GM23338 (cell line): ENCODE measurements around the gene GRIK1. TPM values are rescaled to one million over a fixed set of nuclear protein-coding genes. Genes with fewer than 3 reads are reported as not detected.

Experiments
- ATAC-seq: fragments of 200-7000 bp; cut with Tn5 transposase; 3 replicates; pipeline ENCODE4 v1.9.1; 2020
- DNase-seq: peaks from one replicate; pipeline ENCODE4 v3.0.0-alpha.2; 2015; ENCODE audit warnings: low spot score
- H2AFZ ChIP-seq: fragments of 200-600 bp; sonication (generic); 2 replicates; pipeline ENCODE4 v1.8.0; 2016; ENCODE audit warnings: antibody characterized with exemption, mild to moderate bottlenecking, moderate library complexity
- H3F3A ChIP-seq: fragments of 200-600 bp; sonication (generic); replicated peaks from 2 replicates; pipeline ENCODE4 v1.8.0; 2017; ENCODE audit warnings: antibody characterized with exemption, mixed run types, low read depth
- H3K27ac ChIP-seq: fragments of 200-600 bp; sonication (generic); 2 replicates; pipeline ENCODE4 v1.6.1; 2016; ENCODE audit warnings: low read depth
- H3K27me3 ChIP-seq: fragments of 200-600 bp; sonication (generic); 2 replicates; pipeline ENCODE4 v1.8.0; 2016; ENCODE audit warnings: mild to moderate bottlenecking, mixed run types, moderate library complexity; ENCODE audit not compliant: insufficient read depth
- H3K36me3 ChIP-seq: fragments of 200-600 bp; sonication (generic); 2 replicates; pipeline ENCODE4 v1.8.0; 2016; ENCODE audit warnings: mild to moderate bottlenecking; ENCODE audit not compliant: insufficient read depth
- H3K4me1 ChIP-seq: fragments of 200-600 bp; sonication (generic); 2 replicates; pipeline ENCODE4 v1.8.0; 2016; ENCODE audit warnings: mild to moderate bottlenecking, moderate library complexity; ENCODE audit not compliant: insufficient read depth
- H3K4me2 ChIP-seq: fragments of 200-600 bp; sonication (generic); 2 replicates; pipeline ENCODE4 v1.7.1; 2017; ENCODE audit warnings: mixed run types
- H3K4me3 ChIP-seq: fragments of 200-600 bp; sonication (generic); 2 replicates; pipeline ENCODE4 v1.6.1; 2016; ENCODE audit warnings: mixed run types
- H3K79me2 ChIP-seq: fragments of 200-600 bp; sonication (generic); replicated peaks from 2 replicates; pipeline ENCODE4 v1.8.0; 2017; ENCODE audit warnings: mild to moderate bottlenecking; ENCODE audit not compliant: insufficient read depth
- H3K9me2 ChIP-seq: fragments of 200-600 bp; sonication (generic); 2 replicates; pipeline ENCODE4 v1.8.0; 2017; ENCODE audit not compliant: insufficient read depth
- H4K20me1 ChIP-seq: fragments of 200-600 bp; sonication (generic); replicated peaks from 2 replicates; pipeline ENCODE4 v1.8.0; 2017; ENCODE audit warnings: mild to moderate bottlenecking; ENCODE audit not compliant: insufficient read depth
- H3K27ac Mint-ChIP-seq: 2 replicates; pipeline ENCODE4 v1.8.0; 2020; ENCODE audit warnings: inconsistent platforms, mild to moderate bottlenecking, moderate library complexity, mixed read lengths
- H3K27me3 Mint-ChIP-seq: 3 replicates; pipeline ENCODE4 v1.8.0; 2022; ENCODE audit warnings: low read depth, mild to moderate bottlenecking, moderate library complexity, mixed read lengths, inconsistent platforms; ENCODE audit not compliant: insufficient read depth, poor library complexity
- H3K36me3 Mint-ChIP-seq: 3 replicates; pipeline ENCODE4 v1.8.0; 2021; ENCODE audit warnings: low read depth, mild to moderate bottlenecking, inconsistent platforms, moderate library complexity, mixed read lengths
- H3K4me1 Mint-ChIP-seq: 3 replicates; pipeline ENCODE4 v1.8.0; 2020; ENCODE audit warnings: mild to moderate bottlenecking, inconsistent platforms, mixed read lengths
- H3K4me3 Mint-ChIP-seq: 3 replicates; pipeline ENCODE4 v1.8.0; 2021; ENCODE audit warnings: moderate library complexity, mild to moderate bottlenecking, inconsistent platforms, mixed read lengths
- H3K9me3 Mint-ChIP-seq: 3 replicates; pipeline ENCODE4 v1.8.0; 2020; ENCODE audit warnings: moderate library complexity, mild to moderate bottlenecking, inconsistent platforms, mixed read lengths
- CREB1 ChIP-seq: fragments of 250-450 bp; sonication (Bioruptor Pico); IDR thresholded peaks from 2 replicates; pipeline ENCODE4 v1.5.0; 2020; ENCODE audit warnings: low read depth, mild to moderate bottlenecking, moderate library complexity
- EZH2 ChIP-seq: fragments of 200-600 bp; sonication (generic); IDR thresholded peaks from one replicate; pipeline ENCODE4 v1.8.0; 2017; ENCODE audit warnings: antibody characterized with exemption, mild to moderate bottlenecking, low read depth; ENCODE audit not compliant: unreplicated experiment
- EZH2phosphoT487 ChIP-seq: fragments of 200-600 bp; sonication (generic); IDR thresholded peaks from one replicate; pipeline ENCODE4 v1.8.1; 2018; ENCODE audit warnings: antibody characterized with exemption; ENCODE audit not compliant: unreplicated experiment
- JUNB ChIP-seq: IDR thresholded peaks from one replicate; pipeline ENCODE4 v1.6.1; 2016; ENCODE audit warnings: antibody characterized with exemption; ENCODE audit not compliant: unreplicated experiment
- NANOG ChIP-seq: IDR thresholded peaks from 2 replicates; pipeline ENCODE4 v1.6.1; 2016; ENCODE audit warnings: antibody characterized with exemption, borderline replicate concordance
- POLR2AphosphoS5 ChIP-seq: IDR thresholded peaks from 2 replicates; pipeline ENCODE4 v1.6.1; 2016; ENCODE audit warnings: antibody characterized with exemption, low read depth
- STAT1 ChIP-seq: IDR thresholded peaks from one replicate; pipeline ENCODE4 v1.6.1; 2016; ENCODE audit warnings: antibody characterized with exemption; ENCODE audit not compliant: unreplicated experiment
- ZNF114 ChIP-seq: fragments of 250-450 bp; sonication (Bioruptor Pico); IDR thresholded peaks from 2 replicates; pipeline ENCODE4 v1.5.0; 2020; ENCODE audit warnings: mild to moderate bottlenecking, moderate library complexity
- ZNF331 ChIP-seq: fragments of 250-450 bp; sonication (Bioruptor Pico); IDR thresholded peaks from 2 replicates; pipeline ENCODE4 v1.5.0; 2020; ENCODE audit warnings: low read depth, mild to moderate bottlenecking, moderate library complexity
- polyA plus RNA-seq: library from polyadenylated mRNA; unstranded; fragments of >200 nt; fragmentation: Nextera tagmentation; extraction: Ambion mirVana; gene quantifications from 2 replicates; pipeline ENCODE4 v1.2.1, GENCODE V29; 2016
- total RNA-seq: library from RNA; depleted of rRNA; stranded (reverse); fragments of >200 nt; shearing (Covaris generic); gene quantifications from 2 replicates; pipeline ENCODE4 v1.2.3, GENCODE V29; 2014
- TF ChIP-seq, protein P1 (sequence below), 2 experiments: fragments of 200-600 bp in 1 of 2; sonication (generic) in 1 of 2; conservative IDR thresholded peaks; 2 replicates each; pipeline versions ENCODE4 v1.5.1 to v1.6.1; 2016 to 2017; ENCODE audit warnings: antibody characterized with exemption in 2 of 2, low read depth in 2 of 2, mild to moderate bottlenecking in 2 of 2, moderate library complexity in 1 of 2
- TF ChIP-seq, protein P2 (sequence below): IDR thresholded peaks from one replicate; pipeline ENCODE4 v1.6.1; 2018; ENCODE audit warnings: antibody characterized with exemption; ENCODE audit not compliant: unreplicated experiment
- TF ChIP-seq, protein P3 (sequence below): fragments of 250-450 bp; sonication (Bioruptor Pico); IDR thresholded peaks from 2 replicates; pipeline ENCODE4 v1.5.0; 2020; ENCODE audit warnings: mild to moderate bottlenecking, moderate library complexity
- TF ChIP-seq, protein P4 (sequence below): IDR thresholded peaks from 2 replicates; pipeline ENCODE4 v1.6.1; 2016; ENCODE audit warnings: antibody characterized with exemption

GRIK1 gene
- total and polyA plus RNA-seq, 2 experiments from 2014 or later = 0.18 to 0.42 TPM

DNA sequence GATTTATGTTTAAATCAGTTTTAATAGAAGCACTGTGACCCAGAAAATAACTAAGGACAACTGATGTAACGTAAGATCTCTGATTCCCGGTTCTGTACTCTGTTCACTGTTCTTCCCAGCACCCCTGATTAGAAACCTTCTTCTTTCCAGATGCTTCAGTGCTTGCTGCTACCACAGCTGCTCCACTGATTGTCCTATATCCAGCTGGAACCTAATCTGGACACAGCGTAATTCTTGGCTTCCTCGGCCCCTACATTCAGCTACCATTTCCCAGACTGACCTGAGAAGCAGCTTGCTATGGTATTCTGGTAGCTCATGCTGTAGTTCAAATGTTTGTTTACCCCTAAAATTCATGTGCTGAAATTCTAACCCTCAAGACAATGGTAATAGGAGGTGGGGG is 302.7 kb downstream of the GRIK1 start:
- Histone ChIP-seq H3K4me2 (no peak overlapping the region), H3K27me3 (no peaks in the 10 kb centered on the region), H3K79me2 (no peaks in the 10 kb centered on the region), H3K36me3 (no peaks in the 10 kb centered on the region), H3F3A (no peaks in the 10 kb centered on the region), H3K4me3 (no peak overlapping the region), H3K4me1 (no peaks in the 10 kb centered on the region), H3K27ac (no peak overlapping the region), H2AFZ (no peak overlapping the region), H4K20me1 (no peaks in the 10 kb centered on the region), H3K9me2 (peaks cover 8% of the 10 kb centered on the region)
- Mint-ChIP-seq H3K4me3 (no peak overlapping the region), H3K27ac (no peak overlapping the region), H3K9me3 (no peaks in the 10 kb centered on the region), H3K36me3 (no peaks in the 10 kb centered on the region), H3K27me3 (no peaks in the 10 kb centered on the region), H3K4me1 (no peaks in the 10 kb centered on the region)
- ATAC-seq = no peak
- TF ChIP-seq, protein P1, sequence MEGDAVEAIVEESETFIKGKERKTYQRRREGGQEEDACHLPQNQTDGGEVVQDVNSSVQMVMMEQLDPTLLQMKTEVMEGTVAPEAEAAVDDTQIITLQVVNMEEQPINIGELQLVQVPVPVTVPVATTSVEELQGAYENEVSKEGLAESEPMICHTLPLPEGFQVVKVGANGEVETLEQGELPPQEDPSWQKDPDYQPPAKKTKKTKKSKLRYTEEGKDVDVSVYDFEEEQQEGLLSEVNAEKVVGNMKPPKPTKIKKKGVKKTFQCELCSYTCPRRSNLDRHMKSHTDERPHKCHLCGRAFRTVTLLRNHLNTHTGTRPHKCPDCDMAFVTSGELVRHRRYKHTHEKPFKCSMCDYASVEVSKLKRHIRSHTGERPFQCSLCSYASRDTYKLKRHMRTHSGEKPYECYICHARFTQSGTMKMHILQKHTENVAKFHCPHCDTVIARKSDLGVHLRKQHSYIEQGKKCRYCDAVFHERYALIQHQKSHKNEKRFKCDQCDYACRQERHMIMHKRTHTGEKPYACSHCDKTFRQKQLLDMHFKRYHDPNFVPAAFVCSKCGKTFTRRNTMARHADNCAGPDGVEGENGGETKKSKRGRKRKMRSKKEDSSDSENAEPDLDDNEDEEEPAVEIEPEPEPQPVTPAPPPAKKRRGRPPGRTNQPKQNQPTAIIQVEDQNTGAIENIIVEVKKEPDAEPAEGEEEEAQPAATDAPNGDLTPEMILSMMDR (conservative IDR thresholded peaks at IDR 0.05; ENCODE audit: low read depth in 2 of 2) = no peak
- TF ChIP-seq EZH2 (no peak), JUNB (no peak), STAT1 (no peak), ZNF331 (CRISPR knock-in tag) (no peak), POLR2AphosphoS5 (no peak), CREB1 (no peak), EZH2phosphoT487 (no peak), ZNF114 (no peak), NANOG (no peak)
- TF ChIP-seq, protein P2, sequence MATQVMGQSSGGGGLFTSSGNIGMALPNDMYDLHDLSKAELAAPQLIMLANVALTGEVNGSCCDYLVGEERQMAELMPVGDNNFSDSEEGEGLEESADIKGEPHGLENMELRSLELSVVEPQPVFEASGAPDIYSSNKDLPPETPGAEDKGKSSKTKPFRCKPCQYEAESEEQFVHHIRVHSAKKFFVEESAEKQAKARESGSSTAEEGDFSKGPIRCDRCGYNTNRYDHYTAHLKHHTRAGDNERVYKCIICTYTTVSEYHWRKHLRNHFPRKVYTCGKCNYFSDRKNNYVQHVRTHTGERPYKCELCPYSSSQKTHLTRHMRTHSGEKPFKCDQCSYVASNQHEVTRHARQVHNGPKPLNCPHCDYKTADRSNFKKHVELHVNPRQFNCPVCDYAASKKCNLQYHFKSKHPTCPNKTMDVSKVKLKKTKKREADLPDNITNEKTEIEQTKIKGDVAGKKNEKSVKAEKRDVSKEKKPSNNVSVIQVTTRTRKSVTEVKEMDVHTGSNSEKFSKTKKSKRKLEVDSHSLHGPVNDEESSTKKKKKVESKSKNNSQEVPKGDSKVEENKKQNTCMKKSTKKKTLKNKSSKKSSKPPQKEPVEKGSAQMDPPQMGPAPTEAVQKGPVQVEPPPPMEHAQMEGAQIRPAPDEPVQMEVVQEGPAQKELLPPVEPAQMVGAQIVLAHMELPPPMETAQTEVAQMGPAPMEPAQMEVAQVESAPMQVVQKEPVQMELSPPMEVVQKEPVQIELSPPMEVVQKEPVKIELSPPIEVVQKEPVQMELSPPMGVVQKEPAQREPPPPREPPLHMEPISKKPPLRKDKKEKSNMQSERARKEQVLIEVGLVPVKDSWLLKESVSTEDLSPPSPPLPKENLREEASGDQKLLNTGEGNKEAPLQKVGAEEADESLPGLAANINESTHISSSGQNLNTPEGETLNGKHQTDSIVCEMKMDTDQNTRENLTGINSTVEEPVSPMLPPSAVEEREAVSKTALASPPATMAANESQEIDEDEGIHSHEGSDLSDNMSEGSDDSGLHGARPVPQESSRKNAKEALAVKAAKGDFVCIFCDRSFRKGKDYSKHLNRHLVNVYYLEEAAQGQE = no peak
- TF ChIP-seq, protein P3, sequence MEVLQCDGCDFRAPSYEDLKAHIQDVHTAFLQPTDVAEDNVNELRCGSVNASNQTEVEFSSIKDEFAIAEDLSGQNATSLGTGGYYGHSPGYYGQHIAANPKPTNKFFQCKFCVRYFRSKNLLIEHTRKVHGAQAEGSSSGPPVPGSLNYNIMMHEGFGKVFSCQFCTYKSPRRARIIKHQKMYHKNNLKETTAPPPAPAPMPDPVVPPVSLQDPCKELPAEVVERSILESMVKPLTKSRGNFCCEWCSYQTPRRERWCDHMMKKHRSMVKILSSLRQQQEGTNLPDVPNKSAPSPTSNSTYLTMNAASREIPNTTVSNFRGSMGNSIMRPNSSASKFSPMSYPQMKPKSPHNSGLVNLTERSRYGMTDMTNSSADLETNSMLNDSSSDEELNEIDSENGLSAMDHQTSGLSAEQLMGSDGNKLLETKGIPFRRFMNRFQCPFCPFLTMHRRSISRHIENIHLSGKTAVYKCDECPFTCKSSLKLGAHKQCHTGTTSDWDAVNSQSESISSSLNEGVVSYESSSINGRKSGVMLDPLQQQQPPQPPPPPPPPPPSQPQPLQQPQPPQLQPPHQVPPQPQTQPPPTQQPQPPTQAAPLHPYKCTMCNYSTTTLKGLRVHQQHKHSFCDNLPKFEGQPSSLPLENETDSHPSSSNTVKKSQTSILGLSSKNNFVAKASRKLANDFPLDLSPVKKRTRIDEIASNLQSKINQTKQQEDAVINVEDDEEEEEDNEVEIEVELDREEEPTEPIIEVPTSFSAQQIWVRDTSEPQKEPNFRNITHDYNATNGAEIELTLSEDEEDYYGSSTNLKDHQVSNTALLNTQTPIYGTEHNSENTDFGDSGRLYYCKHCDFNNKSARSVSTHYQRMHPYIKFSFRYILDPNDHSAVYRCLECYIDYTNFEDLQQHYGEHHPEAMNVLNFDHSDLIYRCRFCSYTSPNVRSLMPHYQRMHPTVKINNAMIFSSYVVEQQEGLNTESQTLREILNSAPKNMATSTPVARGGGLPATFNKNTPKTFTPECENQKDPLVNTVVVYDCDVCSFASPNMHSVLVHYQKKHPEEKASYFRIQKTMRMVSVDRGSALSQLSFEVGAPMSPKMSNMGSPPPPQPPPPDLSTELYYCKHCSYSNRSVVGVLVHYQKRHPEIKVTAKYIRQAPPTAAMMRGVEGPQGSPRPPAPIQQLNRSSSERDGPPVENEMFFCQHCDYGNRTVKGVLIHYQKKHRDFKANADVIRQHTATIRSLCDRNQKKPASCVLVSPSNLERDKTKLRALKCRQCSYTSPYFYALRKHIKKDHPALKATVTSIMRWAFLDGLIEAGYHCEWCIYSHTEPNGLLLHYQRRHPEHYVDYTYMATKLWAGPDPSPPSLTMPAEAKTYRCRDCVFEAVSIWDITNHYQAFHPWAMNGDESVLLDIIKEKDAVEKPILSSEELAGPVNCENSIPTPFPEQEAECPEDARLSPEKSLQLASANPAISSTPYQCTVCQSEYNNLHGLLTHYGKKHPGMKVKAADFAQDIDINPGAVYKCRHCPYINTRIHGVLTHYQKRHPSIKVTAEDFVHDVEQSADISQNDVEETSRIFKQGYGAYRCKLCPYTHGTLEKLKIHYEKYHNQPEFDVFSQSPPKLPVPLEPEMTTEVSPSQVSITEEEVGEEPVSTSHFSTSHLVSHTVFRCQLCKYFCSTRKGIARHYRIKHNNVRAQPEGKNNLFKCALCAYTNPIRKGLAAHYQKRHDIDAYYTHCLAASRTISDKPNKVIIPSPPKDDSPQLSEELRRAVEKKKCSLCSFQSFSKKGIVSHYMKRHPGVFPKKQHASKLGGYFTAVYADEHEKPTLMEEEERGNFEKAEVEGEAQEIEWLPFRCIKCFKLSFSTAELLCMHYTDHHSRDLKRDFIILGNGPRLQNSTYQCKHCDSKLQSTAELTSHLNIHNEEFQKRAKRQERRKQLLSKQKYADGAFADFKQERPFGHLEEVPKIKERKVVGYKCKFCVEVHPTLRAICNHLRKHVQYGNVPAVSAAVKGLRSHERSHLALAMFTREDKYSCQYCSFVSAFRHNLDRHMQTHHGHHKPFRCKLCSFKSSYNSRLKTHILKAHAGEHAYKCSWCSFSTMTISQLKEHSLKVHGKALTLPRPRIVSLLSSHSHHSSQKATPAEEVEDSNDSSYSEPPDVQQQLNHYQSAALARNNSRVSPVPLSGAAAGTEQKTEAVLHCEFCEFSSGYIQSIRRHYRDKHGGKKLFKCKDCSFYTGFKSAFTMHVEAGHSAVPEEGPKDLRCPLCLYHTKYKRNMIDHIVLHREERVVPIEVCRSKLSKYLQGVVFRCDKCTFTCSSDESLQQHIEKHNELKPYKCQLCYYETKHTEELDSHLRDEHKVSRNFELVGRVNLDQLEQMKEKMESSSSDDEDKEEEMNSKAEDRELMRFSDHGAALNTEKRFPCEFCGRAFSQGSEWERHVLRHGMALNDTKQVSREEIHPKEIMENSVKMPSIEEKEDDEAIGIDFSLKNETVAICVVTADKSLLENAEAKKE (CRISPR knock-in tag) = no peak
- TF ChIP-seq, protein P4, sequence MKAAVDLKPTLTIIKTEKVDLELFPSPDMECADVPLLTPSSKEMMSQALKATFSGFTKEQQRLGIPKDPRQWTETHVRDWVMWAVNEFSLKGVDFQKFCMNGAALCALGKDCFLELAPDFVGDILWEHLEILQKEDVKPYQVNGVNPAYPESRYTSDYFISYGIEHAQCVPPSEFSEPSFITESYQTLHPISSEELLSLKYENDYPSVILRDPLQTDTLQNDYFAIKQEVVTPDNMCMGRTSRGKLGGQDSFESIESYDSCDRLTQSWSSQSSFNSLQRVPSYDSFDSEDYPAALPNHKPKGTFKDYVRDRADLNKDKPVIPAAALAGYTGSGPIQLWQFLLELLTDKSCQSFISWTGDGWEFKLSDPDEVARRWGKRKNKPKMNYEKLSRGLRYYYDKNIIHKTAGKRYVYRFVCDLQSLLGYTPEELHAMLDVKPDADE = no peak
- no peak for DNase-seq
